KOPT-K1 (cell line): ENCODE measurements around the gene ARFGAP1.

Experiments
- H3K27ac ChIP-seq: fragments of 200-600 bp; sonication (generic); 2 replicates; pipeline ENCODE4 v1.5.1; 2016; ENCODE audit warnings: antibody characterized with exemption, mild to moderate bottlenecking, low read depth, low read length; ENCODE audit not compliant: poor library complexity, severe bottlenecking
- H3K36me3 ChIP-seq: fragments of 200-600 bp; sonication (generic); 2 replicates; pipeline ENCODE4 v1.5.1; 2017; ENCODE audit warnings: antibody characterized with exemption, mild to moderate bottlenecking, low read length, moderate library complexity; ENCODE audit not compliant: insufficient read depth
- H3K9me3 ChIP-seq: fragments of 200-600 bp; sonication (generic); 2 replicates; pipeline ENCODE4 v1.5.1; 2017; ENCODE audit warnings: antibody characterized with exemption, low read length, mild to moderate bottlenecking; ENCODE audit not compliant: insufficient read depth, poor library complexity, severe bottlenecking

The ARFGAP1 gene

DNA sequence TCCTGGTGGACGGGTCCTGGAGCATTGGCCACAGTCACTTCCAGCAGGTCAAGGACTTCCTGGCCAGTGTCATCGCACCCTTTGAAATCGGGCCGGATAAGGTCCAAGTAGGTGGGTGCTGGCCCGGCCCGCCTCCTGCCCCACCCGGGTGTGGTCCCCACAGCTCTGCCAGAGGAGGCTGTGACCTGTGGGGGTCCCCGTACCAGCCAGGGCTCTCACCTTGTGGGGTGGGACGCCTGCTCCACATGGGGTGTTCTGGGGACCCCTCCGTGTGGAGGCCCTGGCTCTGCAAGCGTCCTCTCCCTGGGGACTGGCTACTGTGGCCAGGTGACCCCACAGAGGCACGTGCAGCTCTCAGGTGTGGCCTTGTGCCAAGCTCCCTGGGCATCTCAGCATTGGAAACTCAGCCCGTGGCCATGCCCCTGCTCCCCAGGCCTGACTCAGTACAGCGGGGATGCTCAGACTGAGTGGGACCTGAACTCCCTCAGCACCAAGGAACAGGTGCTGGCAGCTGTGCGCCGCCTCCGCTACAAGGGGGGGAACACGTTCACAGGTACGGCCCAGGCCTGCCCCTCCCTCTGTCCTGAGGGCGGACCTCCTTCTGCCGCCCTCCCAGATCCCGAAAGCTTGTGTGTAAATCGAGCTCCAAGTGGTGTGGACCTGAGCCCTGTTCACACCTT lies 35.1 kb downstream of the ARFGAP1 start:
- no peaks in the 10 kb centered on the region for H3K9me3 ChIP-seq
- H3K36me3 ChIP-seq = no peaks in the 10 kb centered on the region
- no peak overlapping the region for H3K27ac ChIP-seq

DNA sequence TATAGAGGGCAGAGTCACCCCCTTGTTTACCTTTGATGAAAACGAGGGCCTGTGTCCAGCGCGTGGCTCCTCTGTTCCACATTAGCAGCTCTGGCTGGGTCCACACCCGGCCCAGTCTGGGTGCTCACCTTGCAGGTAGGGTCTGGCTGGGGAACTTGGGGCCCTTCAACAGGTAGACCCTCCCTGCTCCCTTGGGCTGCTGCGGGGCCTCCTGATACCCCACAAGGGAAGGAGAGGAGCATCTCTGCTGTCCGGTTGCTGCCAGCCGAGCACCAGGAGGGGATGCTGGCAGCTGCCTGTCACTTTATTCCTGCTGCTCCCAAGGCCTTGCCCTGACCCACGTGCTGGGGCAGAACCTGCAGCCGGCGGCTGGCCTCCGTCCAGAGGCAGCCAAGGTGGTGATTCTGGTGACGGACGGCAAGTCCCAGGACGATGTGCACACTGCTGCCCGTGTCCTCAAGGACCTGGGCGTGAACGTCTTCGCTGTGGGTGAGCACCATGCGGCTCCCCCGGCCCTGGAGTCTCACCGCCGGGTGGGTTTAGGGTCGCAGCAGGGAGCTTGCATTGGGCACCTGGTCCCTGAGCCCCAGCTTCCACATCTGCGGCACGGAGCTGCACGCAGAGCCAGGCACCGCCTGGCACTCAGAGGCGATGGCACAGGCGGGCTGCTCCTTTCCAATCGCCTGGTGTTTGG lies 35.8 kb downstream of the ARFGAP1 start:
- H3K9me3 ChIP-seq = no peaks in the 10 kb centered on the region

DNA sequence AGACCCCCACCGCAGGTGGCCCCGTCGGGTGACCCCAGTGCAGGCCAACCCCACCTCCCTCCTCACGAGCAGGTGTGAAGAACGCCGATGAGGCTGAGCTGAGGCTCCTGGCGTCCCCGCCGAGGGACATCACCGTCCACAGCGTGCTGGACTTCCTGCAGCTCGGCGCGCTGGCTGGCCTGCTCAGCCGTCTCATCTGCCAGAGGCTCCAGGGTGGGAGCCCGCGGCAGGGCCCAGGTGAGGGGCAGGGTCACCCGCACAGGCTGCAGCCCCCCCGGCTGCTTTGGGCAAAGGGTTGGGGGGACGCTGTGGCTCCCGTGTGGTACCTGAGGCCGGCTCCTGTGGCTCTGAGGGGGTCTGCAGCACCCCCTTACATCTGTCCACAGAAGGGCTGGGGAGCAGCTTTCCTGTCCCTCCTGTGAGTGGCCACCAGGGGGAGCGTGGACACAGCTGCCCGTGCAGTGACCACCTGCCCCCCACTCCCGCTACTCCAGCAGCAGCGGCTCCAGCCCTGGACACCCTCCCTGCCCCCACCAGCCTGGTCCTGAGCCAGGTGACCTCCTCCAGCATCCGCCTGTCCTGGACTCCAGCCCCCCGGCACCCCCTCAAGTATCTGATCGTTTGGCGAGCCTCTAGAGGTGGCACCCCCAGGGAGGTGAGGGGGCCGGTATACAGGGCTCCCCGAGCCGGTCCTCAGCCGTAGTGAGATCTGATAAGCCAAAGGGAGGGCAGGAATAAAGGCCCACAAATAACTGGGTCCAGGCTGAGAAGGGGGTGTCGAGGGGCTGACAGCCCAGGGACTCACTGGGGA lies 36.9 kb downstream of the ARFGAP1 start:
- no peaks in the 10 kb centered on the region for H3K36me3 ChIP-seq
- H3K9me3 ChIP-seq = no peaks in the 10 kb centered on the region
- H3K27ac ChIP-seq = no peak overlapping the region

More for the DNA sequence above, 35.8 kb downstream of the ARFGAP1 start:
- H3K36me3 ChIP-seq = no peaks in the 10 kb centered on the region
- H3K27ac ChIP-seq = no peak overlapping the region

DNA sequence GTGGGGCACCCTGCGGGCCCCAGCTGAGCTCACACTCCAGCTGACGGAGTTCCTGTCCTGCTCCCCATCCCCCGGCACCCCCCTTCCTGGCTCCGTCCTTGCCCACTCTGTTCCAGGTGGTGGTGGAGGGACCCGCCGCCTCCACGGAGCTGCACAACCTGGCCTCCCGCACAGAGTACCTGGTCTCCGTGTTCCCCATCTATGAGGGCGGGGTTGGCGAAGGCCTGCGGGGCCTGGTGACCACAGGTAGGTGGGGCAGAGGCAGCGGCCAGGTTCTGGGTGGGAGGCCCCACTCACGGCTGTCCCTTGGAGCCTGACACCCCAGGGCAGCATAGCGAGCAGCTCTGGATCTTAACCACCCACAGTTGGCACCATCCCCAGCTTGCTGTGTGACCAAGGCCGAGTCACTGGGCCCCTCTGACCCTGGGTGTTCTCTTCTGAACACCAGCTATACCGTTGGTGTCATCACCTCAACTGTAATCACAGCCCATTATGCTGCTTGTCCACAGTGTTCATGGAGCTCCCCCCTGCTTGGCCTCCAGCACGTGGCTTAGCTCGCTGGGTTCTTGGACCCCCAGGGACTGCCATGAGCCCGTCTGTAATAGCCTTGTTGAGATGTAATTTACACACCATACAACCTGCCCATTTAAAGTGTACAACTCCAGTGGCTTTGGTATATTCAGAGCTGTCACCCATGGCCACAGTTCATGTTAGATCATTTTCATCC lies 37.8 kb downstream of the ARFGAP1 start:
- no peaks in the 10 kb centered on the region for H3K36me3 ChIP-seq

DNA sequence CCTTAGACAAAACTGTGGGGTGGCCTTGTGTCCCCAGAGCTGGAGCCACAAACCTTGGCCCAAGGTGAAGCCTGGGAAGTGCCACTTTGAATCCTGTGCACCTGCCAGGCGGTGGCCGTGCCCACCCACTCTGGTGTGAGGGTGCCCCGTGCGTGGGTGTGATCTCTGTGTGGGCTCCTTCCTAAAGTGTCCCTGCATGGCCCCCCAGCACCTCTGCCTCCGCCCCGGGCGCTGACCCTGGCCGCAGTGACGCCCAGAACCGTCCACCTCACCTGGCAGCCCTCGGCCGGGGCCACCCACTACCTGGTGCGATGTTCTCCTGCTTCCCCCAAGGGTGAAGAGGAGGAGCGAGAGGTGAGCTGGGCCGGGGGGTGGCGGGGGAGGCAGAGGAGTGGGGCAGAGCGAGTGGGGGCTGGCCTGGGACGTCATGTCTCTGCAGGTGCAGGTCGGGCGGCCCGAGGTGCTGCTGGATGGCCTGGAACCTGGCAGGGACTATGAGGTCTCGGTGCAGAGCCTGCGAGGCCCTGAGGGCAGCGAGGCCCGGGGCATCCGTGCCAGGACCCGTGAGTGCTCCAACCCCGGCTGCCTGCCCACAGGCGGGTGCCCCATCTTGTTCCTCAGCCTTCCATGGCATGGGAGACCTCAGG lies 38.7 kb downstream of the ARFGAP1 start:
- Histone ChIP-seq H3K9me3 (no peaks in the 10 kb centered on the region), H3K27ac (no peak overlapping the region), H3K36me3 (no peaks in the 10 kb centered on the region)

More for the DNA sequence above, 37.8 kb downstream of the ARFGAP1 start:
- H3K27ac ChIP-seq = no peak overlapping the region
- no peaks in the 10 kb centered on the region for H3K9me3 ChIP-seq

DNA sequence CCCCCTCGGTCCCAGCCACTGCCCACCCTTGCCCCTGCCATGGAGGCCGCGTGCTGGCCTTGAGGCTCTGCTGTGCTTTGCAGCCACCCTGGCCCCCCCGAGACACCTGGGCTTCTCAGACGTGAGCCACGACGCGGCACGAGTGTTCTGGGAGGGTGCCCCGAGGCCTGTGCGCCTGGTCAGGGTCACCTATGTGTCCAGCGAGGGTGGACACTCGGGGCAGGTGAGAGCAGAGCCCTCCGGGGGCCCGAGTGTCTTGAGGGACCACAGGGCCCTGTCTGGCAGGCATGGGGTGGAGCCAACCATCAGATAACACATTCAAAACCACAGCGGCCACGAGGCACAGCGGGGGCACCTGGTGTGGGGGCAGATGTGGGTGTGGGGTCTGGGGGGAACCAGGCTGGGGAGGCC lies 39.2 kb downstream of the ARFGAP1 start:
- no peaks in the 10 kb centered on the region for H3K36me3 ChIP-seq
- no peak overlapping the region for H3K27ac ChIP-seq
- H3K9me3 ChIP-seq = no peaks in the 10 kb centered on the region

DNA sequence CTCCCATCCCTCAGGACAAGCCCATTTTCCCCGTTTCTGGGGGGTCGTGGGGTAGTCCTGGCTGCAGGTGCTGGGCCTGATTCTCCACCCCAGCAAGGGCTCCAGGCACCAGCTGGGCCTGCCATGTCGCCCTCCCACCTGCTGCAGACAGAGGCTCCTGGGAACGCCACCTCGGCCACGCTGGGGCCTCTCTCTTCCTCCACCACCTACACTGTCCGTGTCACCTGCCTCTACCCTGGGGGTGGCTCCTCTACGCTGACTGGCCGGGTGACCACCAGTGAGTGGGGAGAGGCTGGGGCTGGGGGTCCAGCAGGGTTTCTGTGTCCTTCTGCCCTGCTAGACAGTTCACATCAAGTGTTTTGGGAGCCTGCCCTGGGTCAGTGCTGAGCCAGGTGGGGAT lies 39.7 kb downstream of the ARFGAP1 start:
- no peaks in the 10 kb centered on the region for H3K9me3 ChIP-seq

DNA sequence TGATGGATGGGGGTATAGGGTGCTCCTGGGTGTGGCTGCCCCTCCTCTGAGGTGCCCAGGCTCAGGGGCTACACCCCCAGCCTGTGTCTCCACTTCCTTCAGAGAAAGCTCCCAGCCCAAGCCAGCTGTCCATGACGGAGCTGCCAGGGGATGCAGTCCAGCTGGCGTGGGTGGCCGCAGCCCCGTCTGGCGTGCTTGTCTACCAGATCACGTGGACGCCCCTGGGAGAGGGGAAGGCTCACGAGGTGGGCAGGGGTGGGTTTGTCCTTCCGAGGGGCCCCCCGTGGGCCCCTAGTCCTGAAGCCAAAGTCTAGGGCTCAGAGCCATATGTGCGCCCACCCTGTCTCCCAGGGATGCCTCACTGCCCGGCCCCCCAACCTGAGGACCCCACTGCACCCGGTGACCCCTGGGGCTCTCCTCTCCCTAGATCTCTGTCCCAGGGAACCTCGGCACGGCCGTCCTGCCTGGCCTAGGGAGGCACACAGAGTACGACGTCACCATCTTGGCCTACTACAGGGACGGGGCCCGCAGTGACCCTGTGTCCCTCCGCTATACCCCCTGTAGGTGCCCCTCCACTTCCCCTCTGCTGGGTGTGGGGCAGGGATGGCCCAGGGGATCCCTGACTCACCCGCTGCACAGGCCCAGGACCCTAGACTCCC lies 40.2 kb downstream of the ARFGAP1 start:
- Histone ChIP-seq H3K9me3 (no peaks in the 10 kb centered on the region), H3K36me3 (no peaks in the 10 kb centered on the region), H3K27ac (no peak overlapping the region)

More for the DNA sequence above, 39.7 kb downstream of the ARFGAP1 start:
- Histone ChIP-seq H3K27ac (no peak overlapping the region), H3K36me3 (no peaks in the 10 kb centered on the region)

DNA sequence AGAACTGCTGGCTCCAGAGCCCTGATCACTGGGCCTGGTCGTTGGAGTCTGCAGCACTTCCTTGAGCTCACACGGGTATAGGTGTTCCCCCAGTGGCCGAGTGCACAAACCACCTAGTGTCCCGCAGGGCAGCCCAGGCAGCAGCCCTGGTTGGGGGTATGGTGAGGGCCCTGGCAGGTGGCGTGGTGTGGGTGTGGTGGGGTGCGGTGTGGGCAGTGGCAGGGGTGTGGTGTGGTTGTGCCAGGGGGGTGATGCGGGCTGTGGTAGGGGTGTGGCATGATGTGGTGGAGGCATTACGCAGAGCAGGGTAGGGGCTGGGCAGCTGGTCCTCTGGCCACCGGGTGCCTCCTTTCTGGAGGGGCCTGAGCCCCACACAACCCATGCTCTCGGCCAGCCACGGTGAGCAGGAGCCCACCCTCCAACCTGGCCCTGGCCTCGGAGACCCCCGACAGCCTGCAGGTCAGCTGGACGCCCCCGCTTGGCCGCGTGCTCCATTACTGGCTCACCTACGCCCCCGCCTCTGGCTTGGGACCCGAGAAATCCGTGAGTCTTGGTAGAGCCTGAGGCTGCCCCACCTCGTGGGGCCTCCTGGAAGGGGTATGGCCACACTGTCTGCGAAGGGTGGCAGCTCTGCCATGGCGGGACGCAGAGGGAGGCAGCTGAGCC lies 40.9 kb downstream of the ARFGAP1 start:
- no peaks in the 10 kb centered on the region for H3K9me3 ChIP-seq

DNA sequence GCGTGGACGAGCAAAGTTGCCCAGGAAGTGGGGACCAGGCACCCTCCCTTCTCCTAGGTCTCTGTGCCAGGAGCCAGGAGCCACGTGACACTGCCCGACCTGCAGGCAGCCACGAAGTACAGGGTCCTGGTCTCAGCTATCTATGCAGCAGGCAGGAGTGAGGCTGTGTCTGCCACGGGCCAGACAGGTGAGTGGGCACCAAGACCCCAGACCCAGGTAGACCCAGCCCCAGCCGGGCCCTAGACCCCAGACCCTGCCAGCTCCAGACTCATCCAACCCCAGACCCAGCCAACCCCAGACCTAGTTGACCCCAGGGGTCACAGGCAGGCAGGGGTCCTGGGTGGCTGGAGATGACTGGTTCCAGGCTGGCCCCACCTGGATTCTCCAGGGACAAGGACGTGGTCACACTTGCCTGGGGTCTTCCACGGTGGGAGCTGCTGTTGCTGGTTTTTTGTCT lies 41.4 kb downstream of the ARFGAP1 start:
- Histone ChIP-seq H3K36me3 (no peaks in the 10 kb centered on the region), H3K9me3 (no peaks in the 10 kb centered on the region), H3K27ac (no peak overlapping the region)

More for the DNA sequence above, 40.9 kb downstream of the ARFGAP1 start:
- H3K36me3 ChIP-seq = no peaks in the 10 kb centered on the region
- H3K27ac ChIP-seq = no peak overlapping the region

DNA sequence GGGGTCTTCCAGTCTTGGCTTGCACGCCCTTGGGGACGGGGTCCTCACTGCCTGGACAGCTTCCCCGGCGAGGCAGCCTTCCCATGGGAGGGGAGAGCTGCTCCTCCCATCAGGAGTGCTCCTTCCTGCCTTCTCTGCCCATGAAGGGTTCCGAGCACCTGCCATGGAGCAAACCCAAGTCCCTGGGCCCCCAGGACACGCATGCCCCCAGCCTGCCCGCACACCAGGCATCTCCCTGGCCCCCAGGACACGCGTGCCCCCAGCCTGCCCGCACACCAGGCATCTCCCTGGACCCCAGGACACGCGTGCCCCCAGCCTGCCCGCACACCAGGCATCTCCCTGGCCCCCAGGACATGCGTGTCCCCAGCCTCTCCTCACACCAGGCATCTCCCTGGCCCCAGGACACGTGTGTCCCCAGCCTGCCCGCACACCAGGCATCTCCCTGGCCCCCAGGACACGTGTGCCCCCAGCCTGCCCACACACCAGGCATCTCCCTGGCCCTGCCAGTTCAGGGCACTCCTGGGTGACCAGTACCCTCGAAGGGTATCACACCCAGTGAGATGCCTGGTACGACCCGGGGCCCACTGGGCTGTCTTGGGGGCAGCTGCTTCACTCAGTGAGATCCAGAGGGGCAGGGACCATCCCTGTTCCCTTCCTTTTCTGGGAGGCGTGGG lies 42.1 kb downstream of the ARFGAP1 start:
- H3K9me3 ChIP-seq = no peaks in the 10 kb centered on the region
- H3K36me3 ChIP-seq = no peaks in the 10 kb centered on the region
- no peak overlapping the region for H3K27ac ChIP-seq

DNA sequence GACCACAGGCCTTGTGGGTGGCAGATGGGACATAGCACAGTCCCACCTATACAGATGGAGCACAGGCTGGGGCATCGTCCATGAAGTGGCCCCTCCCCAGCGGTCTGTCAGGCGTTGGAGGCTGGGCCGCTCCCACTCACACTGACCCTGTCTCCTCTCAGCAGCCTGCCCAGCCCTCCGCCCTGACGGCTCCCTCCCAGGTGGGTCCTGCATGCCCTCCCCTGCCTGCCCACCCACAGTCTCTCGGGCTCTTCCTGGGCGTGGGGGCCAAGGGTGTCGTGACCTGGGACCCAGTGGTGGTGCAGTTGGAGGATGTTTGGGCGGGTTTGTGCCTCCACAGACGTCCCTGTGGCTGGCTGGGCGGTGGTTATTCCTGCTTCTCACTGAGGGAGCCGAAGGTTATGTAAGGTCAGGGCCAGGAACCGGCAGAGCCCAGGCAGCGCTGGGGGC lies 42.7 kb downstream of the ARFGAP1 start:
- H3K9me3 ChIP-seq = no peaks in the 10 kb centered on the region

More for the DNA sequence above, 42.7 kb downstream of the ARFGAP1 start:
- Histone ChIP-seq H3K36me3 (no peaks in the 10 kb centered on the region), H3K27ac (no peak overlapping the region)
